K562 (cell line): ENCODE data around the gene ANKS4B. TPM values are rescaled to one million over a fixed set of nuclear protein-coding genes. Genes with fewer than 3 reads are reported as not detected.

Source experiments
- AFF4 ChIP-seq: sonication (generic); formaldehyde crosslinking; IDR thresholded peaks from 2 replicates; pipeline ENCODE4 v1.8.0; 2023; ENCODE audit warnings: mild to moderate bottlenecking, missing genetic modification reagents
- CEBPG ChIP-seq, 3 experiments: fragments of 200-800 bp in 1 of 3; sonication (Bioruptor generic) in 1 of 3; sonication (generic) in 1 of 3; formaldehyde crosslinking in 1 of 3; IDR thresholded peaks in 2 of 3; conservative IDR thresholded peaks in 1 of 3; 2 replicates each; pipeline versions ENCODE4 v1.6.1 to v1.8.0; 2016 to 2022; ENCODE audit warnings: missing compliant biosample characterization in 2 of 3, missing genetic modification characterization in 2 of 3, mild to moderate bottlenecking in 1 of 3, missing genetic modification reagents in 1 of 3
- GATAD2A ChIP-seq: fragments of 450-650 bp; IDR thresholded peaks from 2 replicates; pipeline ENCODE4 v1.6.1; 2017
- HNRNPH1 ChIP-seq: fragments of 200-400 bp; formaldehyde crosslinking; optimal IDR thresholded peaks from 2 replicates; pipeline ENCODE3; 2017; ENCODE audit warnings: low read depth, mild to moderate bottlenecking, low read length, moderate library complexity
- PBX2 ChIP-seq, 2 experiments: IDR thresholded peaks in 1 of 2; conservative IDR thresholded peaks in 1 of 2; 2 replicates each; pipeline ENCODE4 v1.6.1; 2016; ENCODE audit warnings: low read depth in 2 of 2, mild to moderate bottlenecking in 1 of 2, missing compliant biosample characterization in 1 of 2, missing genetic modification characterization in 1 of 2, moderate library complexity in 1 of 2
- SFPQ ChIP-seq: fragments of 200-400 bp; formaldehyde crosslinking; IDR thresholded peaks from 2 replicates; pipeline ENCODE4 v1.6.1; 2017; ENCODE audit warnings: mild to moderate bottlenecking, low read depth, low read length, moderate library complexity
- SMARCB1 ChIP-seq: IDR thresholded peaks from 2 replicates; pipeline ENCODE4 v1.6.1; 2011; ENCODE audit warnings: improper control_type of control experiment, low read depth; ENCODE audit not compliant: insufficient read length
- STAG1 ChIP-seq: sonication (generic); formaldehyde crosslinking; IDR thresholded peaks from 2 replicates; pipeline ENCODE4 v1.5.0; 2020; ENCODE audit warnings: missing genetic modification reagents, borderline replicate concordance
- TCF3 ChIP-seq: sonication (generic); formaldehyde crosslinking; IDR thresholded peaks from 2 replicates; pipeline ENCODE4 v1.4.0; 2020; ENCODE audit warnings: mild to moderate bottlenecking, missing genetic modification reagents
- THRB ChIP-seq: fragments of 450-650 bp; formaldehyde crosslinking; conservative IDR thresholded peaks from 2 replicates; pipeline ENCODE4 v1.4.0; 2022; ENCODE audit warnings: mild to moderate bottlenecking, missing genetic modification characterization
- VEZF1 ChIP-seq: fragments of 200-800 bp; sonication (Bioruptor generic); IDR thresholded peaks from 2 replicates; pipeline ENCODE4 v1.6.1; 2017; ENCODE audit warnings: missing genetic modification characterization, missing compliant biosample characterization
- ZKSCAN3 ChIP-seq: fragments of 250-450 bp; sonication (Bioruptor Pico); IDR thresholded peaks from 2 replicates; pipeline ENCODE4 v1.4.0; 2020
- ZNF224 ChIP-seq: sonication (generic); formaldehyde crosslinking; IDR thresholded peaks from 2 replicates; pipeline ENCODE4 v1.8.0; 2022; ENCODE audit warnings: mild to moderate bottlenecking, missing genetic modification reagents
- polyA plus RNA-seq, 8 experiments: library from polyadenylated mRNA; depleted of rRNA in 4 of 8; stranded (reverse) in 5 of 8; unstranded in 3 of 8; fragments of >200 nt; fragmentation: Nextera tagmentation in 2 of 8; fragmentation: Illumina TruSeq in 1 of 8; extraction: Ambion mirVana in 2 of 8; extraction: Trizol in 1 of 8; gene quantifications; 2 replicates each; pipeline versions ENCODE4 v1.2.1 to v1.2.3, GENCODE V29; 2011 to 2014; ENCODE audit warnings: inconsistent platforms in 1 of 8, missing spikeins in 1 of 8
- total RNA-seq, 7 experiments: library from RNA; depleted of rRNA in 6 of 7; stranded (reverse); fragments of >200 nt in 6 of 7; fragmentation: Illumina TruSeq in 2 of 7; extraction: Trizol in 2 of 7; gene quantifications; 2 replicates each; pipeline versions ENCODE4 v1.2.1 to v1.2.3, GENCODE V29; 2011 to 2021; ENCODE audit warnings: low replicate concordance in 1 of 7

ANKS4B gene
- total and polyA plus RNA-seq, 9 of the 15 experiments (the other 6 are each of a cell fraction or from before 2014, with no cell fraction given), result not detected

- TF ChIP-seq VEZF1 (no peak), AFF4 (no peak), SMARCB1 (no peak), GATAD2A (no peak), HNRNPH1 (no peak), SFPQ (no peak), THRB (no peak), TCF3 (no peak), ZNF224 (CRISPR knock-in tag) (no peak), CEBPG (CRISPR knock-in tag; IDR thresholded peaks at IDR 0.05) (no peak), CEBPG (tag; conservative IDR thresholded peaks at IDR 0.05 in 1 of 2, IDR thresholded peaks at IDR 0.05 in 1 of 2) (no peak), ZKSCAN3 (CRISPR knock-in tag) (no peak), STAG1 (CRISPR knock-in tag) (no peak), PBX2 (CRISPR knock-in tag; IDR thresholded peaks at IDR 0.05; ENCODE audit: low read depth) (no peak), PBX2 (tag; conservative IDR thresholded peaks at IDR 0.05; ENCODE audit: low read depth) (no peak)
Measured at GRCh38 chr16:21233045-21233520, 416 bp upstream of the ANKS4B start (continued).
